Muscle of arm (tissue), 12 donors: ENCODE data around the gene MSRB1. TPM values are rescaled to one million over a fixed set of nuclear protein-coding genes. Genes with fewer than 3 reads are reported as not detected.
A peak's percentile ranks its signal among the peaks of the same experiment; 100 is the strongest.

ENCODE experiments used
- DNase-seq: peaks from one replicate; pipeline ENCODE4 v3.0.0-alpha.2; 2013
- polyA plus RNA-seq, 12 donors: library from polyadenylated mRNA; unstranded; fragments of 120-200 nt; gene quantifications; one replicate each; pipeline ENCODE4 v1.2.1, GENCODE V29; 2013; ENCODE audit not compliant: insufficient read length in 12 of 12

Gene MSRB1
- polyA plus RNA-seq, 12 donors = 14.2 to 50.0 (median 27.8) TPM; not detected in 1

DNA sequence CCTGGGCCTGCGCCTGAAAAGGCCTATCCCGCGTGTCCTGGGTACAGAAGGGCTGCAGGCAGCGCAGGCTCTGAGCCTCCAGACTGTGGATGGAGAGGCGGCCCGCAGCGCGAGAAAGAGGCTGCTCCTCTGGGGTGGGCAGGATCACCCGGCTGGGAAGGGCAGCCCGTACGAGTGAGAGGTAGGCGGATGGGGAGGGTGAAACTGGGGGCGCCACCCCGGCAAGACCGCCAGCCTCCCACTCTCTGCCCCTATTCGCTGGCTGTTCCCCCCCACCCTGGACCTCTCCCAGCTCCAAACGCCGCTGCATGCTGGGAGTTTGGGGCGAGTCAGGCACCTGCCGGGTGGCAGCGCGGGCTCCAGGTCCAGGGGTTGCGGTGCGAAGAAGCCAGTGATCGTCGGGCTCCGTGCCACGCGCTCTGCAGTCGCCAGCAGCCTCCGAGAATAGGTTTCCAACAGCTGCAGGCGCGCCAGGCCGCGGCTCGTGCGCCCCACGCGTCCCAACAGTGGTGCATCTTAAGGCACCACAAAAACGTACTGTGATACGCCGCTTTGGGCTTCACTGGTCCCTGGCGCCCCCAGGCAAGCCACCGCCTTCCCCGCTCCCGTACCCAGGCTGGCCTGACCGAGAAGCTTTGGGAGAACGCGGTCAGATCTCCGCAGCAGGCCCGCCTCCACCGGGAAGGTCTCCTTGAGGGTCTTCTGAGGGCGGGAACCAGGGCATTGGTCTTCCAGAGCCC is 37.2 kb upstream of the MSRB1 start:
- DNase-seq = no peak

DNA sequence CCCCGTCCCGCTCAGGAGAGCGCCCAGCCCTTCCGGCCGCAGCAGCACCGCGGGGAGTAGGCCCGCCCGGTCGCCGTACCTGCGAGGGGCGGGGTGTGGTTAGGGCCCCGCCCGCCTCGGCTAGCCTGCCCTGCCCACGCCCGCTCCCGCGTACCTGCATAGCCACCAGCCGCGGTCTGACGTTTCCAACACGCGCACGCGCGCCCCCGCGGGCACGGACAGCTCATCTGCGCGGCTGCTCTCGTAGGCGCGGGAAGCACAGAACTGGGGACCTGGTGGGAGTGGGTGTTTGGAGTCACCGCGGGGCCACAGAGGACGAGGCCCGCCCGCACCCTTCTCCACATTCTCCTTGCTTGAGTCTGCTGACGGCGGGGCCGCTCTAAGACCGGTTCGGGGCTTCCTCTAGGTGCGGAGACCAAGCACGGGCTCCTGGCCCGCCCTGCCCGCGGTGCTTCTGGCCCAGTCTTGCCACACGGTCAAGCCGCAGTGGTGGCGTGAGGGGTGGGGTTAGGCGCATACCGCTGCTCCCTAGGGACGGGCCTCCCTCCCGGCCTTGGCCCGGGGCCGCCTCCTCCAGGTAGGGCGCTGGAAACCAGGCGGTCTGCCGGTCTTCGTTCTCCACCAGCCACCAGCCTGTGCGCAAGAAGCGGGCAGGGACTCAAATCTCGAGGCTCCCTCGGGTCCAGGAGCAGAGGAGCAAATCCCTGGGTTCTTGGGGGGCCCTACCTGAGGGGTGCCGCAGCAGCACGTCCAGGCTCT is 36.5 kb upstream of the MSRB1 start:
- no peak for DNase-seq

DNA sequence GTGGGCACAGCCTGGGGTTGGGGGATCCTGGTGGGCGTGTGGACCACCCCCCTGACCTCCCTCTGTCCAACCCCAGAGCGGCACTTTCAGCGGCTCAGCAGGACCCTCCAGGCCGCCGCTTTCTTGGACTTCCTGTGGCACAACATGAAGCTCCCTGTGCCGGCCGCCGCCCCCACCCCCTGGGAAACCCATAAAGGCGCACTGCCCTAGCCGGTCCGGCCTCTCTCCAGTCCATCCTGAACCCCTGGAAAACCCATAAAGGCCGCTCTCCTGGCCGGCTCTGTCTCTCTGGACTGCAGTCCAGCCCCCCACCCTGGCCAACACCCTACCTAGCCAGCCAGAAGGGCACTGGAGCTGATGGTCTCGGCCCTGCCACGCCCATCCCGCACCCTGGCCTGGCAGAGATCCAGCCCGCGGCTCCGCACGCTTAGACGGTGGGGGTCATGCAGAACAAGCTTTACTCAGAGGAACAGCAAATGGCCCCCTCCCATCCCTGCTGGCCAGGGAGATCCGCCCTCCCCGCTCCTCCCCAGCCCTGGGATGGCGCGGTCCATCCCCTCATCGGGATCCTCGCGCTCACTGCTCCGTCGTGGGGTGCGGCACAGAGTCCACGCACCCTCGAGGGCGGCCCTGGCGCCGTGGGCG is 35.6 kb upstream of the MSRB1 start:
- DNase-seq = no peak

DNA sequence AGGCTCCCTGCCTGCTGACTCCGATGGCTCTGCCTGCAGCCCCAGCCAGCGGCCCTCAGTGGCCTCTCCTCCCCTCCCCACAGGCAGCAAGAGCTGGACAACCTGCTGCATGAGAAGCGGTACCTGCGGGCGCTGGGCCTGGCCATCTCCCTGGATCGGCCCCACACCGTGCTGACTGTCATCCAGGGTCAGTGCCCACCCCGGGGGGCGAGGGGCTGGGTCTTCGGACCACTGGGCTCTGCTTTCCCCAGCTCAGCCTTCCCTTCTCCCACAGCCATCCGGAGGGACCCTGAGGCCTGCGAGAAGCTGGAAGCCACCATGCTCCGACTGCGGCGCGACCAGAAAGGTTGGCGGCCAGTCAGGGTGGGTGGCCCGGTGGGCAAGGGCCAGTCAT is 34.9 kb upstream of the MSRB1 start:
- DNase-seq = no peak

DNA sequence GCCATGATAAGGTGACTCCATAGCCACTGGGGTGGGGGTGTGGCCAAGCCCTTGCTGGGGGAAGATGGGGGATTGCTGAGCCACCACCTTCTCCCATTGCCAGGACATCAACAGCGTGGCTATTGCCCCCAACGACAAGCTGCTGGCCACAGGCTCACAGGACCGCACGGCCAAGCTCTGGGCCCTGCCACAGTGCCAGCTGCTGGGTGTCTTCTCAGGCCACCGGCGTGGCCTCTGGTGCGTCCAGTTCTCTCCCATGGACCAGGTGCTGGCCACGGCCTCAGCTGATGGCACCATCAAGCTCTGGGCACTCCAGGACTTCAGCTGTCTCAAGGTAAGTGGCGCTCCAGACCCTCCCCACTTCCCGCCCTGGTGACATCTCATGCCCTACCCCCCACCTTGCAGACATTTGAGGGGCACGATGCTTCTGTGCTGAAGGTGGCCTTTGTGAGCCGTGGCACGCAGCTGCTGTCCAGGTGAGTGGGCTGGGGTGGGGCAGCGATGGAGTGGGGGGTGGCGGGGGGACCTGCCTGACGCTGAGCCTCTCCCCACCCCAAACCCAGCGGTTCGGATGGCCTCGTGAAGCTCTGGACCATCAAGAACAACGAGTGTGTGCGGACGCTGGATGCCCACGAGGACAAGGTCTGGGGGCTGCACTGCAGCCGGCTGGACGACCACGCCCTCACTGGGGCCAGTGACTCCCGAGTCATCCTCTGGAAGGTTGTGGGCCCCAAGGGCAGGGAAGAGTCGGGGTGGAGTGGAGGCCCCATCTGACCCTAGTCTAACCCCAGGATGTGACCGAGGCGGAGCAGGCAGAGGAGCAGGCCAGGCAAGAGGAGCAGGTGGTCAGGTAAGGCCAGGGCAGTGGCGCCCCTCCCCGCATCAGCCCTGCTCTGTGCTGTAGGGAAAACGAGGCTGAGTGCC is 34.2 kb upstream of the MSRB1 start:
- no peak for DNase-seq

DNA sequence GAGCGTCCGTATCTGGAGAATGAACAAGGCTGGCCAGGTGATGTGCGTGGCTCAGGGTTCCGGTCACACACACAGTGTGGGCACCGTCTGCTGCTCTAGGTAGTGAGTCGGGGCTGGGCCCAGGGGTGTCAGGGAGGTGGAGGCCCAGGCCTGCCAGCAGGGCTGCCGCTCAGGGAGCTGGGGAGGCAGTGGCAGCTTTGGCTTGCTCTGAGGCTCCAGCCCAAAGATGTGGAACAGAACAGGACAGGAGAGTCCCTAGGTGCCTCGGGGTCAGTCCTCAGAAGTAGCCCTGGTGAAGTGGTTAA is 33.2 kb upstream of the MSRB1 start:
- DNase-seq = no peak

DNA sequence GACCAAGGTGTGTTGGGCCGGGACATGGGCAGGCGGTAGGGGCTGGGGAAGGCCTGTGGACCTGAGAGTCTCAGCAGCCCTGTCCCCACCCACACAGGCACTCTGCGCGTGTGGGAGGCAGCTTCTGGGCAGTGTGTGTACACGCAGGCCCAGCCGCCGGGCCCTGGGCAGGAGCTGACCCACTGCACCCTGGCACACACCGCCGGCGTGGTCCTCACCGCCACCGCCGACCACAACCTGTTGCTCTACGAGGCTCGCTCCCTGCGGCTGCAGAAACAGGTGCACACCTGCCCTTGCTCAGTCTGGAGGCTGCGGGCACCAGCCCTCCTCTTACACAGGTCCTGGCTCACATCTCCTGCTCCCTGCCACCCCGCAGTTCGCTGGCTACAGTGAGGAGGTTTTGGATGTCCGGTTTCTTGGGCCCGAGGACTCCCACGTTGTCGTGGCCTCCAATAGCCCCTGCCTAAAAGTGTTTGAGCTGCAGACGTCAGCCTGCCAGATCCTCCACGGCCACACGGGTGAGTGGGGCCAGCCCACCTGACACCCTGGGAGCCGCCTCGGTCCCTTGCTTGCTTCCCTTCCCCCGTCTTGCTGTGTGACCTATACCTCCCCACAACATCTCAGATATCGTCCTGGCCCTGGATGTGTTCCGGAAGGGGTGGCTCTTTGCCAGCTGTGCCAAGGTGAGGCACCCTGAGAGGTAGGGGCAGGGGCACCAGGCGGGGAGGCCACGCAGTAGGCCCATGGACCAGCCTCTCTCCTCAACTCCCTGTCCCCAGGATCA is 32.6 kb upstream of the MSRB1 start:
- DNase-seq = no peak

DNA sequence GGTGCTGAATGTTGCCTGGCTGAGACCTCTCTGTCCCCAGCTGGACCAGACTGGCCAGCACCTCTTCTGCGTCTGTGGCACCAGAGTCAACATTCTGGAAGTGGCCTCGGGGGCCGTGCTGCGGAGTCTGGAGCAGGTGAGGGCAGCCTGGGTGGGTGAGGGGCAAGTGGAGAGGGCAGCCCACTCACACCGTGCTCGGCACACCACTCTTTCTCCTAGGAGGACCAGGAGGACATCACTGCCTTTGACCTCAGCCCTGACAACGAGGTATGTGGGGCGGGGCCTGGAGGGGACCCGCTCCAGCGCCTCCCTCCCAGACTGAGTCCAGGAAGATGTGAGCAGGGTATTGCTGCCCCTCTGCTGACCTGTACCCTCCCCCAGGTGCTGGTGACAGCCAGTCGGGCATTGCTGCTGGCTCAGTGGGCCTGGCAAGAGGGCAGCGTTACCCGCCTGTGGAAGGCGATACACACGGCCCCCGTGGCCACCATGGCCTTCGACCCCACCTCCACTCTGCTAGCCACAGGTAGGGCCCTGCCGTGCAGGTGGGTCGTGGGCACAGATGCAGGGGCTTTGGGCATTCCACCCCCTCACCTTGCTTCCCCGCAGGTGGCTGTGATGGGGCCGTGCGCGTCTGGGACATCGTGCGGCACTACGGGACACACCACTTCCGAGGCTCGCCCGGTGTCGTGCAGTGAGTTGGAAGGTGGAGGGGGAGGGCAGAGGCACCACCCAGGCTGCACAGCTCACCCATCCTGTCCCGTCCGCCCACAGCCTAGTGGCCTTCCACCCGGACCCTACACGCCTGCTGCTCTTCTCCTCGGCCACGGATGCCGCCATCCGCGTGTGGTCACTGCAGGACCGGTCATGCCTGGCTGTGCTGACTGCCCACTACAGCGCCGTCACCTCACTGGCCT is 31.4 kb upstream of the MSRB1 start:
- no peak for DNase-seq

DNA sequence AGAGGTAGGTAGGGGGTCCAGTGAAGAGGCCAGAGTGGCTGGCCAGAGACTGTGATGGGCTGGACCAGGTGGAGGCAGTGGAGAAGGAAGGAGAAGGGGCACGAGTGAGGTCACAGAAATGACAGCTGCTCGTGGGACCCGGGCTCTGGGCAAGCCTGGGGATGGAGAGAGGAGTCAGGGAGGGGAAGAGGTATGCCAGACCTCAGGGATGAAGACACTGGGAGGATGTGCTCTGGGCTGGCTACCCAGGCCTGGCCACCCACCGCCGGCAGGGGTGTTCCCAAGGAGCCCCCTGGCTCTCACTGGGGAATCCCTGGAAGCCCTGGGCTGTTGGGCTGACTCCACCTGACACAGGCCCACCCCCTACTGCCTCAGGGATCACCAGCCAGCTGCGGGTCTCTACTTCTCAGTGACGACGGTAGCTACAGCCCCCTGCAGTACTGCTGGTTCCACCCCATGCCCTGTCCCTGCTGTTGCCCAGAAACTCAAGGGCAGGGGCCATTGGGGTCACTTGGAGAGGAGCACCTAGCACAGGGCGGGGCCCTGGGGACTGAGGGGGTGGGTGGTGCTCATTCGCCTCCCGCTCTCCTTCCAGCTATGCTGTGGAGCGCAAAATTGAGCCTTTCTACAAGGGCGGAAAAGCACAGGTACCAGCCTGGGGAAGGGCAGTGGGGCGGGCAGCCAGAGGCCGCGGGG is 30.6 kb upstream of the MSRB1 start:
- no peak for DNase-seq

DNA sequence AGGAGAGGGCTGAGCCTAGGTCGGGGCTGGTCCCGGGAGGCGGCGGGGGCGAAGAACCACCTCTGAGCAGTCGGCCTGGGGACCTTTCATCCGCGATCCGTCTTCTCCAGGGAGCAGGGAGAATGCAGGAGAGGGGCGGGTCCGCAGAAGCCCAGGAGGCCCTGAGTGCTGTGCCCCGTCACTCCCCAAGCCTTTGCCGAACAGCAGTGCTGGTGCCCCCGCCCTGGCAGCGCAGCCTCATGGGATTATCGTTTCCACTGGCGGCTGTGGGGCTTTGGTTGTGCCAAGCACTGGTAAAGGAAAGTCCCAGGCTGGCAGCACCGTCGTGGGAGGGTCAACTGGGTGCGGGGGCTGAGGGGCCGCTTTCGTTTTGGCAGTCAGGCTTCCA is 29.5 kb upstream of the MSRB1 start:
- no peak for DNase-seq

DNA sequence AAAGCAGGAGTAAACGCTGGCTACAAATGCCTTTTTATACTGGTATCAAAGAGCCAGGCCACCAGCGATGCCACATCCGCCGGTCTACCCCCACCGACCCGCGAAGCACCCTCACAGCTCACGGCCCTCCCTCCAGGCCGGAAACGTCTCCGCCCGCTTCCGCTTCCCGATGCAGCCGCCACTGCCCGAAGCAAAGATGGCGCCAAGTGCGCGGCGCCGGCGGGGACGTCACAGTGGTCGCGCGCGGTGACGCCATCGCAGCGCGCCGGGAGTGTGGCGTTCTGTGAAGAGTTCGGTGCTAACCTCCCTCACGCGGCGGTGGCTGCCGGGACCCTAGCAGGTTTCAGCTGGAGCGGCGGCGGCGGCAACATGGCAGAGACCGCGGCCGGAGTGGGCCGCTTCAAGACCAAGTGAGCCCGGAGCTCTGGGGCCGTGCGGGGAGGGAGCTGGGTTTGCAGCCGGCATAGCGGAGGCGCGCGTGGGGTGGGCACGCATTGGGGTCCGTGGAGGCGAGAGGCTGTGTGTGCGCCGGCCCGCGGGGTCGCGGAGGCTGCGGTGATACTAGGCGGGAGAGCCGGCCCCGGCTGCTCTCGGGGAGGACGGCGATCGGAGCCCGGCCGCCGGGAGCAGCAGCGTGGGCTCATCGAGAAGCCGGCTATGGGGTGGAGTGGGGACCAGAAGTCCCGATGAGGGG is 28.9 kb upstream of the MSRB1 start, which contains the start of gene TBL3:
Gene TBL3 (plus strand): TSS at position 258 of the 694 bp plus-strand sequence. CDS start 112 bp downstream, at position 370.
- peak; percentile 96 for DNase-seq

DNA sequence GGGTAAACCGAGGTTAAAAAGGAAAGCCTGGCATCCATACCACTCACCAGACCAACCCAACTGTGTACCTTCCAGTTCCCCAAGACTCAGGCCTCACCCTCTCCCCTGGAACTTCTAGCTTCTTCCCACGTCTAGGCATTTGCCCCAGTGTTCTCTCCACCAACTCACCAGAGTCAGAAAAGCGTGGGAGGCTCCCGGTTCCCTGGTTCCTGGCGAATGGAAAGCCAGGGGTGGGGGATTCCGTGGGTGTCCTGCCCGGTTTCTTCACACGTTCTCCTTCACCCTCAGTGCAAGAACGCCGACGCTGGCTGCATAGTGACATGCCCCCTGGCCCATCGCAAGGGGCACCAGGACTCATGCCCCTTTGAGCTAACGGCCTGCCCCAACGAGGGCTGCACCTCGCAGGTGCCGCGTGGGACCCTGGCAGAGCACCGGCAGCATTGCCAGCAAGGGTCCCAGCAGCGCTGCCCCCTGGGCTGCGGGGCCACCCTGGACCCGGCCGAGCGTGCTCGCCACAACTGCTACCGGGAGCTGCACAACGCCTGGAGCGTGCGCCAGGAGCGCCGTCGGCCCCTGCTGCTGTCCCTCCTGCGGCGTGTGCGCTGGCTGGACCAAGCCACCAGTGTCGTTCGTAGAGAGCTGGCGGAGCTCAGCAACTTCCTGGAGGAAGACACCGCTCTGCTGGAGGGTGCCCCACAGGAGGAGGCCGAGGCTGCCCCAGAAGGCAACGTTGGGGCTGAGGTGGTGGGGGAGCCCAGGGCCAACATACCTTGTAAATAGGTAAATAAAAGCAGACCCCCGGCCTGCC is 25.4 kb upstream of the MSRB1 start:
- no peak for DNase-seq

DNA sequence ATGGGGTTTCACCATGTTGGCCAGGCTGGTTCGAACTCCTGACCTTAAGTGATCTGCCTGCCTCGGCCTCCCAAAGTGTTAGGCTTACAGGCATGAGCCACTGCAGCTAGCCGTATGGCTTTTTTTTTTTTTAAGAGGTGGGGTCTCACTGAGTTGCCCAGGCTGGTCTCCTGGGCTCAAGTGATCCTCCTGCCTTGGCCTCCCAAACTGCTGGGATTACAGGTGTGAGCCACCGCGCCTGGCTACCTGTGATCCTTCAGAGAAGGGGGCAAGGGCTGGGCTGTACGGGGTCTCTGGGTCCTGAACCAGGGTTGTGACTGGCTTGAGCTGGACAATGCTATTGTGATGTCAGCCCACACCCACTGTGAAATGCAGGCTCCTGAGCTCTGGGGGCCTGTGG is 23.5 kb upstream of the MSRB1 start, which contains the start of gene RNF151:
Gene RNF151 (plus strand): TSS at position 397 of the 400 bp plus-strand sequence. CDS start 26 bp downstream, outside the sequence.
- DNase-seq = no peak

DNA sequence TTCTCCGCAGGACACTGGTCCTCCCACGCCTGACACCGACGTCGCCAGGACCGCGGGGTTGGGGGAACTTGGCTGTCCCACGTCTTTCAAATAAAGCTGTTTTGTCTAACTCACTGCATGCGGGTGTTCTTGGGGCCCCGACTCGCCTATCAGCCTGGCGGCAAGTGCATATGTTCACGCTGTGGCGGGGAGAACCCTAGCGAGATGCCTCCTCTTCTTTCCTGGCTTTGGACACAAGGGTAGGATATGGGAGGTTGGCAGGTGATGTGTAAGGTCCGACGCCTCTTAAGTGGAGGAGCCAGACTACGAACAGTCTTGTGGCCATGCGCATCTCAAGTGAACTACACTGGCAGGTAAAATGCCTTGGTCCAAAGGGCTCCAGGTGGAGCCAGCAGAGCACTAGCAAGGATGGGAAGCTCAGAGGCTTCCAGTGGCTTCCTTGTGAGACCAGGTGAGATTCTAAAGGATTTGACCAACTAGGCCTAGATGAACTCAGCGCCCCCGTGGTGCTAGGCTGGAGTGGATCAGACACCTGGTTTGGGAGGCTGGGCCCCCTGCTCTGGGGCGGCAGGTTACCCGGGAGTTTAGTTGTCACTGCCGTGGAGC is 22.5 kb upstream of the MSRB1 start:
- no peak for DNase-seq

DNA sequence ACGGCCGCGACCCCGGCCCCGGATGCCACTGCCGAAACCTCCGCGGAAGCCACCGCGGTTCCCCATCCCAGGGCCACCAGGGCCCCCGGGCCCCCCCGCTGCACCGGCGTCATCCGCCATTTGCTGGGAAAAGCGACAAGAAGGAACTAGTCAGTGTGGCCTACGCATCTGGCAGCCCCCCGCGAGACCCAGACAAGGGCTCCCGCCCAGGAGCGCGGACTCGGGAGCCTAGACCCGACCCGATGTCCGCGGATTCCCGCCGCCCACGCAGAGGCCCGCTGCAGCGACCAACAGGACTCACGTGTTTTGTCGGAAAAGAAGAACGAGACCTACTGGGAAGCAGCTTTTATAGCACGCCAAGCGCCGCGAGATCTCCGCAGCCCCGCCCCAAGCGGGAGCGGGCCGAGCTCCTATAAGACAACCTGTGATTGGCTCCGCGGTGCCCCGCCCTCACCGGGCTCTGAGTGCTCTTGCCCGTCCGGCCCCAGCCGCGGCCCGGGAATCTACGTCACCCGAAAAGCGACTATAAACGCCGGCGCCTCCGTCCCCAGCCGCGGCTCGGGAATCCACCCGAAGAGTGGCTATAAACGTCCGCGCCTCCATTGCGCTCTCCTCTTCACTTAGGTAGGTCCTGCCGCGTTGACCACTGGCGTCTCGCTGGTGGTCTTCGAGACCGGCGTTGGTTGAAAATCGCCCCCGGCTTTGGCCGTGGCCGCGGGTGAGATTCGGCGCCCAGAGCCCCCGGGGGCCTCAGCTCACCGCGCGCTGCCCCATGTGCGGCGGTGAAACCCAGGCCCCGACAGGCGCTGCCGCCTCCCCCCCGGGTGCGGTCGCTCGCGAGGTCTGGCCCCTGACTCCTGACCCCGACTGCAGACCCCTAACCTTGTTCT is 21.8 kb upstream of the MSRB1 start, which contains the start of gene RPS2:
Gene RPS2 (minus strand): TSS at position 321 of the 890 bp plus-strand sequence. CDS start 201 bp downstream, at position 120.
- DNase-seq = peak; percentile 99
